Transverse colon (tissue), 3 donors: ENCODE results near the gene SMAD6.

Source experiments
- CTCF ChIP-seq, 5 experiments: fragments of 200-600 bp in 3 of 5; fragments of 450-650 bp in 2 of 5; sonication (generic) in 3 of 5; IDR thresholded peaks; 1 replicate in 2 of 5; 2 replicates in 3 of 5; pipeline ENCODE4 v1.5.1; 2016 to 2017; ENCODE audit warnings: antibody characterized with exemption in 5 of 5, inconsistent platforms in 3 of 5, mild to moderate bottlenecking in 2 of 5, moderate library complexity in 1 of 5
- POLR2A ChIP-seq: fragments of 450-650 bp; IDR thresholded peaks from one replicate; pipeline ENCODE4 v1.6.1; 2016; ENCODE audit warnings: antibody characterized with exemption, mild to moderate bottlenecking, moderate library complexity

- no peak for TF ChIP-seq POLR2A
- no peak for TF ChIP-seq CTCF (IDR thresholded peaks at IDR 0.05)
Observed at GRCh38 chr15:66682246-66682645, 19.8 kb upstream of the SMAD6 start.
